HCT116 (cell line): ENCODE measurements around the gene COPS9.

ENCODE experiments used
- CTCF ChIP-seq, 3 experiments: fragments of 200-600 bp in 1 of 3; sonication (generic) in 1 of 3; IDR thresholded peaks in 2 of 3; conservative IDR thresholded peaks in 1 of 3; 2 replicates each; pipeline ENCODE4 v1.5.1; 2012 to 2017; ENCODE audit warnings: low read depth in 2 of 3, low read length in 2 of 3, antibody characterized with exemption in 1 of 3, borderline replicate concordance in 1 of 3, control low read depth in 1 of 3, mild to moderate bottlenecking in 1 of 3, mixed read lengths in 1 of 3, mixed run types in 1 of 3, moderate library complexity in 1 of 3; ENCODE audit not compliant: insufficient read depth in 1 of 3
- REST ChIP-seq: IDR thresholded peaks from 2 replicates; pipeline ENCODE4 v1.6.1; 2012; ENCODE audit warnings: low read depth

- TF ChIP-seq CTCF (IDR thresholded peaks at IDR 0.05 in 2 of 3, conservative IDR thresholded peaks at IDR 0.05 in 1 of 3; ENCODE audit: borderline replicate concordance in 1 of 3, insufficient read depth in 1 of 3, low read depth in 2 of 3, low read length in 2 of 3) (no peak), REST (no peak)
Observed at GRCh38 chr2:240143276-240143675, 7.2 kb upstream of the COPS9 start.
